C4-2B (cell line): ENCODE measurements around the gene LRRC41.

Source experiments
- ZFX ChIP-seq: fragments of 450-650 bp; IDR thresholded peaks from 2 replicates; pipeline ENCODE4 v1.6.1; 2017
- TF ChIP-seq, protein P1 (sequence below): fragments of 450-650 bp; conservative IDR thresholded peaks from 2 replicates; pipeline ENCODE4 v1.5.1; 2017; ENCODE audit warnings: mild to moderate bottlenecking

DNA sequence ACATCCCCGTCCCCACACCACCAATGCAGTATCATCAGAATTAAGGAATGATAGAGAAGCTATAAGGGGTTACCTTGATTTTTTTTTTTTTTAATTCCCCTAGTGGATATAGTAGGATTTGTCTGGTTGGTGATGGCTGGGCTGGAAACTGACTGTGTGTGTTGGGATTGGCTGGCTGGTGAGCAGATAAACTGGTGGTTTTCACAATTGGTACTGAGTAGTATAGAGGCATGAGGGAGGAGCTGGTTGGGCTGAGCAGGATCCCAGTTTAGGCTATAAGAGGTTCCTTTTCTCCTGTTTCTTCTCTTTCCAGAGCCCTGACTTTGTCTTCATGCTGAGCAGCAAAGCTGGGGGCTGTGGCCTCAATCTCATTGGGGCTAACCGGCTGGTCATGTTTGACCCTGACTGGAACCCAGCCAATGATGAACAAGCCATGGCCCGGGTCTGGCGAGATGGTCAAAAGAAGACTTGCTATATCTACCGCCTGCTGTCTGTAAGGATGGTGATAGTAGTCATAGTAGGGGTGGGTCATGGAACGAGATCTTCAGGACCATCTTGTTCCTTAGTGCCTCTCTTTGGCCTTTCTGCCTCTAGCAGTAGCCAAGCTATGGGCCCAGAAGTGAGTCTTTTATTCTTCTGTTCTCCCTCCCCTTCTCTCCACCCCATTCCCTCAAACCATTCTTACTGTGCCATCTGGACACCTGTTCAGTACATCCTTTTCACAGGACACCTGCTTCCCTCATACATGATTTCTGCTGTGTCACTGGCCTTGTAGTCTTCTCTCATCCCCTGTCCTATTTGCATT is 29.0 kb downstream of the LRRC41 start:
- TF ChIP-seq, protein P1, sequence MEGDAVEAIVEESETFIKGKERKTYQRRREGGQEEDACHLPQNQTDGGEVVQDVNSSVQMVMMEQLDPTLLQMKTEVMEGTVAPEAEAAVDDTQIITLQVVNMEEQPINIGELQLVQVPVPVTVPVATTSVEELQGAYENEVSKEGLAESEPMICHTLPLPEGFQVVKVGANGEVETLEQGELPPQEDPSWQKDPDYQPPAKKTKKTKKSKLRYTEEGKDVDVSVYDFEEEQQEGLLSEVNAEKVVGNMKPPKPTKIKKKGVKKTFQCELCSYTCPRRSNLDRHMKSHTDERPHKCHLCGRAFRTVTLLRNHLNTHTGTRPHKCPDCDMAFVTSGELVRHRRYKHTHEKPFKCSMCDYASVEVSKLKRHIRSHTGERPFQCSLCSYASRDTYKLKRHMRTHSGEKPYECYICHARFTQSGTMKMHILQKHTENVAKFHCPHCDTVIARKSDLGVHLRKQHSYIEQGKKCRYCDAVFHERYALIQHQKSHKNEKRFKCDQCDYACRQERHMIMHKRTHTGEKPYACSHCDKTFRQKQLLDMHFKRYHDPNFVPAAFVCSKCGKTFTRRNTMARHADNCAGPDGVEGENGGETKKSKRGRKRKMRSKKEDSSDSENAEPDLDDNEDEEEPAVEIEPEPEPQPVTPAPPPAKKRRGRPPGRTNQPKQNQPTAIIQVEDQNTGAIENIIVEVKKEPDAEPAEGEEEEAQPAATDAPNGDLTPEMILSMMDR, result no peak
- TF ChIP-seq ZFX, result no peak
